HEK293 (cell line): ENCODE data around the gene TBX3.
A peak's percentile ranks its signal among the peaks of the same experiment; 100 is the strongest.

Source experiments
- EGR2 ChIP-seq: fragments of 450-650 bp; formaldehyde crosslinking; IDR thresholded peaks from 2 replicates; pipeline ENCODE4 v1.5.1; 2016; ENCODE audit warnings: low read depth, missing biosample characterization, missing genetic modification characterization
- OSR2 ChIP-seq: fragments of 450-650 bp; formaldehyde crosslinking; IDR thresholded peaks from 2 replicates; pipeline ENCODE4 v1.5.1; 2016; ENCODE audit warnings: missing biosample characterization, missing genetic modification characterization
- TCF7L2 ChIP-seq: IDR thresholded peaks from 2 replicates; pipeline ENCODE4 v1.6.1; 2011; ENCODE audit warnings: low read depth, mild to moderate bottlenecking, inconsistent platforms, low read length, moderate library complexity, borderline replicate concordance
- WT1 ChIP-seq: fragments of 450-650 bp; formaldehyde crosslinking; IDR thresholded peaks from 2 replicates; pipeline ENCODE4 v1.5.1; 2016; ENCODE audit warnings: missing biosample characterization, missing genetic modification characterization
- YY2 ChIP-seq: fragments of 450-650 bp; formaldehyde crosslinking; IDR thresholded peaks from 2 replicates; pipeline ENCODE4 v1.5.1; 2016; ENCODE audit warnings: missing biosample characterization, missing genetic modification characterization
- ZBTB20 ChIP-seq: fragments of 450-650 bp; formaldehyde crosslinking; IDR thresholded peaks from 2 replicates; pipeline ENCODE4 v1.5.1; 2016; ENCODE audit warnings: missing biosample characterization, missing genetic modification characterization
- ZBTB8A ChIP-seq: fragments of 450-650 bp; formaldehyde crosslinking; IDR thresholded peaks from 2 replicates; pipeline ENCODE4 v1.5.1; 2016; ENCODE audit warnings: missing biosample characterization, missing genetic modification characterization
- ZFP69B ChIP-seq: fragments of 450-650 bp; formaldehyde crosslinking; IDR thresholded peaks from 2 replicates; pipeline ENCODE4 v1.5.1; 2016; ENCODE audit warnings: missing biosample characterization, missing genetic modification characterization
- ZNF10 ChIP-seq: fragments of 450-650 bp; formaldehyde crosslinking; IDR thresholded peaks from 2 replicates; pipeline ENCODE4 v1.5.1; 2017; ENCODE audit warnings: missing biosample characterization, missing genetic modification characterization
- ZNF132 ChIP-seq: fragments of 450-650 bp; formaldehyde crosslinking; IDR thresholded peaks from 2 replicates; pipeline ENCODE4 v1.5.1; 2017; ENCODE audit warnings: missing biosample characterization, missing genetic modification characterization, borderline replicate concordance
- ZNF133 ChIP-seq: fragments of 450-650 bp; formaldehyde crosslinking; IDR thresholded peaks from 2 replicates; pipeline ENCODE4 v1.5.1; 2016; ENCODE audit warnings: missing biosample characterization, missing genetic modification characterization
- ZNF146 ChIP-seq: fragments of 450-650 bp; formaldehyde crosslinking; IDR thresholded peaks from 2 replicates; pipeline ENCODE4 v1.5.1; 2016; ENCODE audit warnings: missing biosample characterization, missing genetic modification characterization
- ZNF175 ChIP-seq: fragments of 450-650 bp; formaldehyde crosslinking; IDR thresholded peaks from 2 replicates; pipeline ENCODE4 v1.5.1; 2016; ENCODE audit warnings: missing biosample characterization, missing genetic modification characterization
- ZNF239 ChIP-seq: fragments of 450-650 bp; formaldehyde crosslinking; IDR thresholded peaks from 2 replicates; pipeline ENCODE4 v1.5.1; 2016; ENCODE audit warnings: missing biosample characterization, missing genetic modification characterization
- ZNF311 ChIP-seq: fragments of 450-650 bp; formaldehyde crosslinking; IDR thresholded peaks from 2 replicates; pipeline ENCODE4 v1.5.1; 2017; ENCODE audit warnings: missing biosample characterization, missing genetic modification characterization, borderline replicate concordance
- ZNF335 ChIP-seq: fragments of 450-650 bp; formaldehyde crosslinking; conservative IDR thresholded peaks from 2 replicates; pipeline ENCODE4 v1.5.1; 2016; ENCODE audit warnings: missing biosample characterization, missing genetic modification characterization
- ZNF341 ChIP-seq: fragments of 450-650 bp; formaldehyde crosslinking; IDR thresholded peaks from 2 replicates; pipeline ENCODE4; 2016; ENCODE audit warnings: low read depth, missing biosample characterization, missing genetic modification characterization
- ZNF37A ChIP-seq: fragments of 450-650 bp; IDR thresholded peaks from 2 replicates; pipeline ENCODE4 v1.5.1; 2018; ENCODE audit warnings: missing biosample characterization, missing genetic modification characterization
- ZNF501 ChIP-seq: fragments of 450-650 bp; formaldehyde crosslinking; IDR thresholded peaks from 2 replicates; pipeline ENCODE4 v1.5.1; 2016; ENCODE audit warnings: missing biosample characterization, missing genetic modification characterization
- ZNF529 ChIP-seq: fragments of 450-650 bp; formaldehyde crosslinking; IDR thresholded peaks from 2 replicates; pipeline ENCODE4 v1.5.1; 2017; ENCODE audit warnings: missing genetic modification characterization, missing biosample characterization; ENCODE audit not compliant: insufficient replicate concordance
- ZNF558 ChIP-seq: fragments of 450-650 bp; formaldehyde crosslinking; IDR thresholded peaks from 2 replicates; pipeline ENCODE4 v1.5.1; 2016; ENCODE audit warnings: missing biosample characterization, missing genetic modification characterization
- ZNF560 ChIP-seq: fragments of 450-650 bp; formaldehyde crosslinking; IDR thresholded peaks from 2 replicates; pipeline ENCODE4 v1.5.1; 2017; ENCODE audit warnings: missing biosample characterization, missing genetic modification characterization, borderline replicate concordance
- ZNF600 ChIP-seq: fragments of 450-650 bp; formaldehyde crosslinking; IDR thresholded peaks from 2 replicates; pipeline ENCODE4 v1.5.1; 2016; ENCODE audit warnings: missing biosample characterization, missing genetic modification characterization
- ZNF660 ChIP-seq: fragments of 450-650 bp; IDR thresholded peaks from 2 replicates; pipeline ENCODE4 v1.5.1; 2018; ENCODE audit warnings: missing biosample characterization, mild to moderate bottlenecking, missing genetic modification characterization
- ZNF776 ChIP-seq: fragments of 450-650 bp; formaldehyde crosslinking; IDR thresholded peaks from 2 replicates; pipeline ENCODE4 v1.5.0; 2017; ENCODE audit warnings: missing biosample characterization, missing genetic modification characterization, borderline replicate concordance
- ZSCAN23 ChIP-seq: fragments of 450-650 bp; formaldehyde crosslinking; IDR thresholded peaks from 2 replicates; pipeline ENCODE4 v1.5.1; 2016; ENCODE audit warnings: missing biosample characterization, missing genetic modification characterization
- ZXDB ChIP-seq: fragments of 450-650 bp; formaldehyde crosslinking; IDR thresholded peaks from 2 replicates; pipeline ENCODE4 v1.5.1; 2016; ENCODE audit warnings: missing biosample characterization, missing genetic modification characterization
- TF ChIP-seq, protein P1 (sequence below): fragments of 450-650 bp; formaldehyde crosslinking; optimal IDR thresholded peaks from 2 replicates; pipeline ENCODE3; 2016; ENCODE audit warnings: missing biosample characterization, mild to moderate bottlenecking, missing genetic modification characterization
- TF ChIP-seq, protein P2 (sequence below): fragments of 450-650 bp; formaldehyde crosslinking; IDR thresholded peaks from 2 replicates; pipeline ENCODE4 v1.5.1; 2017; ENCODE audit warnings: missing biosample characterization, missing genetic modification characterization
- TF ChIP-seq, protein P3 (sequence below): fragments of 450-650 bp; formaldehyde crosslinking; IDR thresholded peaks from 2 replicates; pipeline ENCODE4; 2016; ENCODE audit warnings: missing biosample characterization, missing genetic modification characterization
- TF ChIP-seq, protein P4 (sequence below): fragments of 450-650 bp; formaldehyde crosslinking; IDR thresholded peaks from 2 replicates; pipeline ENCODE4 v1.5.1; 2016; ENCODE audit warnings: missing biosample characterization, missing genetic modification characterization
- TF ChIP-seq, protein P5 (sequence below): fragments of 450-650 bp; formaldehyde crosslinking; IDR thresholded peaks from 2 replicates; pipeline ENCODE4 v1.5.1; 2016; ENCODE audit warnings: missing biosample characterization, missing genetic modification characterization

The TBX3 gene

DNA sequence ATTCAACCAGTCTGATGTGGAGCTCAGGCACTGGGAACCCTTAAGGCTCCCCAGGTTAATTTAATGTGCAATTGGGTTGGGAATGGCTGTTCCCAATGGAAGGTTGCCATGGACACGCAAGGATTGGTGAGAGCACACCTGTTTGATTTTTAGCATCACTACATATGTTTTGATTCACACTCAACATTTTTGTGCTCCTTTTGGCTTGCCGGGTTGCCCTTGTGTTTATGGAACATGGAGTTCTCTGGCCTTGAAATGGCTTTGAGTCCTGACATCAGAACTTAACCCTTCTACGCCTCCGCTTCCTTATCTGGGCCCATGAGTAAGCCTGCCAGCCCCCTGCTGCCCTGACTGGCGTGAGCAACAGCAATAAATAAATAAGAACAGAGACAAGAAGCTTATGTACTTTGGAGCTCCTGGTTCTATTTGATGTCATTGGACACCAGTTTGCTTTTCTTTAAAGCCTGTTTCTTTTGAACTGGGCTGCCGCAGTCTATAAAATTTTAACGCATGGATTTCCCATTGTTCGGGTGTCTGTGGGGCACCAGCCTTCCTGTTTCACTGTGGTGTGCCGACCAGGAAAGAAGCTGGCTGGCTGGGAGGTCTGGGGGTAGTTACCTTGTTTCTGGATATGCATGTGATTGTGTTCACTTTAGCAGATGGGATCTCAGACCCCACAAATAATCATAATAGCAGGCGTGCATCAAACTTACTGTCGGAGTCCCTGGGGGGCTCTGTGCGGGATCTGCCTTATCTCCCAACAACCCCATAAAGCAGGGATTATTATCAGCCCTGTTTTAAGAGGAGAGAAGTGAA, 27.8 kb downstream of the TBX3 start (continued):
- TF ChIP-seq, protein P1, sequence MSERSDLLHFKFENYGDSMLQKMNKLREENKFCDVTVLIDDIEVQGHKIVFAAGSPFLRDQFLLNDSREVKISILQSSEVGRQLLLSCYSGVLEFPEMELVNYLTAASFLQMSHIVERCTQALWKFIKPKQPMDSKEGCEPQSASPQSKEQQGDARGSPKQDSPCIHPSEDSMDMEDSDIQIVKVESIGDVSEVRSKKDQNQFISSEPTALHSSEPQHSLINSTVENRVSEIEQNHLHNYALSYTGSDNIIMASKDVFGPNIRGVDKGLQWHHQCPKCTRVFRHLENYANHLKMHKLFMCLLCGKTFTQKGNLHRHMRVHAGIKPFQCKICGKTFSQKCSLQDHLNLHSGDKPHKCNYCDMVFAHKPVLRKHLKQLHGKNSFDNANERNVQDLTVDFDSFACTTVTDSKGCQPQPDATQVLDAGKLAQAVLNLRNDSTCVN (tag by site-specific recombination), result no peak
- TF ChIP-seq ZNF558 (tag by site-specific recombination) (no peak), ZNF175 (tag by site-specific recombination) (no peak), ZNF341 (tag by site-specific recombination) (no peak; the same call in 1 of the 2 replicates), ZNF501 (tag by site-specific recombination) (peak; percentile 64; the same call in 1 of the 2 replicates), EGR2 (tag by site-specific recombination) (peak; percentile 42; the same call in 1 of the 2 replicates), YY2 (tag by site-specific recombination) (no peak), ZNF133 (tag by site-specific recombination) (no peak), ZBTB8A (tag by site-specific recombination) (peak; percentile 92), ZNF311 (no peak), ZNF10 (tag by site-specific recombination) (peak; percentile 42; the same call in 1 of the 2 replicates), ZBTB20 (tag by site-specific recombination) (0 out of 2 replicates have a peak, but pooled peaks have one; percentile 17), TCF7L2 (peak; percentile 100), ZNF146 (tag by site-specific recombination) (0 out of 2 replicates have a peak, but pooled peaks have one; percentile 10), ZNF132 (tag by site-specific recombination) (no peak), ZFP69B (peak; percentile 60), ZNF560 (no peak), ZXDB (tag by site-specific recombination) (peak; percentile 82), ZNF335 (tag by site-specific recombination) (0 out of 2 replicates have a peak, but pooled peaks have one; percentile 14), ZSCAN23 (tag by site-specific recombination) (no peak), OSR2 (tag by site-specific recombination) (peak; percentile 98), ZNF600 (tag by site-specific recombination) (peak; percentile 27; the same call in 1 of the 2 replicates), ZNF776 (tag by site-specific recombination) (no peak), ZNF529 (tag by site-specific recombination) (no peak), ZNF660 (tag by site-specific recombination) (0 out of 2 replicates have a peak, but pooled peaks have one; percentile 61), WT1 (tag by site-specific recombination) (no peak), ZNF37A (no peak), ZNF239 (tag by site-specific recombination) (no peak)
- TF ChIP-seq, protein P2, sequence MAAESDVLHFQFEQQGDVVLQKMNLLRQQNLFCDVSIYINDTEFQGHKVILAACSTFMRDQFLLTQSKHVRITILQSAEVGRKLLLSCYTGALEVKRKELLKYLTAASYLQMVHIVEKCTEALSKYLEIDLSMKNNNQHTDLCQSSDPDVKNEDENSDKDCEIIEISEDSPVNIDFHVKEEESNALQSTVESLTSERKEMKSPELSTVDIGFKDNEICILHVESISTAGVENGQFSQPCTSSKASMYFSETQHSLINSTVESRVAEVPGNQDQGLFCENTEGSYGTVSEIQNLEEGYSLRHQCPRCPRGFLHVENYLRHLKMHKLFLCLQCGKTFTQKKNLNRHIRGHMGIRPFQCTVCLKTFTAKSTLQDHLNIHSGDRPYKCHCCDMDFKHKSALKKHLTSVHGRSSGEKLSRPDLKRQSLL (tag by site-specific recombination), result no peak
- TF ChIP-seq, protein P3, sequence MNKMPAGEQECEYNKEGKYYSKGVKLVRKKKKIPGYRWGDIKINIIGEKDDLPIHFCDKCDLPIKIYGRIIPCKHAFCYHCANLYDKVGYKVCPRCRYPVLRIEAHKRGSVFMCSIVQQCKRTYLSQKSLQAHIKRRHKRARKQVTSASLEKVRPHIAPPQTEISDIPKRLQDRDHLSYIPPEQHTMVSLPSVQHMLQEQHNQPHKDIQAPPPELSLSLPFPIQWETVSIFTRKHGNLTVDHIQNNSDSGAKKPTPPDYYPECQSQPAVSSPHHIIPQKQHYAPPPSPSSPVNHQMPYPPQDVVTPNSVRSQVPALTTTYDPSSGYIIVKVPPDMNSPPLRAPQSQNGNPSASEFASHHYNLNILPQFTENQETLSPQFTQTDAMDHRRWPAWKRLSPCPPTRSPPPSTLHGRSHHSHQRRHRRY (tag by site-specific recombination), result no peak
- TF ChIP-seq, protein P4, sequence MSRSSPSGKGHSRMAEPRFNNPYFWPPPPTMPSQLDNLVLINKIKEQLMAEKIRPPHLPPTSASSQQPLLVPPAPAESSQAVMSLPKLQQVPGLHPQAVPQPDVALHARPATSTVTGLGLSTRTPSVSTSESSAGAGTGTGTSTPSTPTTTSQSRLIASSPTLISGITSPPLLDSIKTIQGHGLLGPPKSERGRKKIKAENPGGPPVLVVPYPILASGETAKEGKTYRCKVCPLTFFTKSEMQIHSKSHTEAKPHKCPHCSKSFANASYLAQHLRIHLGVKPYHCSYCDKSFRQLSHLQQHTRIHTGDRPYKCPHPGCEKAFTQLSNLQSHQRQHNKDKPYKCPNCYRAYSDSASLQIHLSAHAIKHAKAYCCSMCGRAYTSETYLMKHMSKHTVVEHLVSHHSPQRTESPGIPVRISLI (tag by site-specific recombination), result peak; percentile 30; the same call in 1 of the 2 replicates
- TF ChIP-seq, protein P5, sequence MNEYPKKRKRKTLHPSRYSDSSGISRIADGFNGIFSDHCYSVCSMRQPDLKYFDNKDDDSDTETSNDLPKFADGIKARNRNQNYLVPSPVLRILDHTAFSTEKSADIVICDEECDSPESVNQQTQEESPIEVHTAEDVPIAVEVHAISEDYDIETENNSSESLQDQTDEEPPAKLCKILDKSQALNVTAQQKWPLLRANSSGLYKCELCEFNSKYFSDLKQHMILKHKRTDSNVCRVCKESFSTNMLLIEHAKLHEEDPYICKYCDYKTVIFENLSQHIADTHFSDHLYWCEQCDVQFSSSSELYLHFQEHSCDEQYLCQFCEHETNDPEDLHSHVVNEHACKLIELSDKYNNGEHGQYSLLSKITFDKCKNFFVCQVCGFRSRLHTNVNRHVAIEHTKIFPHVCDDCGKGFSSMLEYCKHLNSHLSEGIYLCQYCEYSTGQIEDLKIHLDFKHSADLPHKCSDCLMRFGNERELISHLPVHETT (tag by site-specific recombination), result peak; percentile 73; the same call in 1 of the 2 replicates
